ENCODE measurements around the gene TXNDC2.
"Not testable (repeated sequence)": the region's sequence is repeated elsewhere in the genome, so short reads cannot be mapped to it uniquely, and the experiment has no call there.

TXNDC2 gene

DNA sequence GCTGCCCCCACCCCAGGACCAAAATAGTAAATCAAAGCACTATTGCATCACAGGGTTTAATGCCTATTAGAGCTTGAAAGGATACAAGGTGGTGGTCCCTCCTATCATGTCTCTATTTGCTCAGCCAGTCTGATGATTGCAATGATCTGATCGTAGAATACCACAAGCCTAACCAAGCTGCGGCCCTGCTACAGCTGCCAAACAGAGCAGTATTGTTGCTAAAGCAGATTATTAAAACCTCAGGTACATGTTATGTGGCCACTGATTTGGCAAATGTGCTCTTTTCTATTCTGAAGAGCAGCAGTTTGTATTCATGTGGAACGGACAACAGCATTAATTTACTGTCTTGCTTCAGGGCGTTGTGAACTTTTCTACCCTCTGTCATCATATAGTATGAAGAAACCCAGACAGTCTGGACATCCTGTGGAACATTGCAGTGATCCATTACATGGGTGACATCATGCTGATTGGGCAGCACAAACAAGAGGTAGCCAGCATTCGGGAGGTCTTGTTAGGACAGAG, 19.7 kb downstream of the TXNDC2 start:
- H3K4me3 ChIP-seq (ENCODE audit: low read length), result no peak overlapping the region
- TF ChIP-seq, protein P1, sequence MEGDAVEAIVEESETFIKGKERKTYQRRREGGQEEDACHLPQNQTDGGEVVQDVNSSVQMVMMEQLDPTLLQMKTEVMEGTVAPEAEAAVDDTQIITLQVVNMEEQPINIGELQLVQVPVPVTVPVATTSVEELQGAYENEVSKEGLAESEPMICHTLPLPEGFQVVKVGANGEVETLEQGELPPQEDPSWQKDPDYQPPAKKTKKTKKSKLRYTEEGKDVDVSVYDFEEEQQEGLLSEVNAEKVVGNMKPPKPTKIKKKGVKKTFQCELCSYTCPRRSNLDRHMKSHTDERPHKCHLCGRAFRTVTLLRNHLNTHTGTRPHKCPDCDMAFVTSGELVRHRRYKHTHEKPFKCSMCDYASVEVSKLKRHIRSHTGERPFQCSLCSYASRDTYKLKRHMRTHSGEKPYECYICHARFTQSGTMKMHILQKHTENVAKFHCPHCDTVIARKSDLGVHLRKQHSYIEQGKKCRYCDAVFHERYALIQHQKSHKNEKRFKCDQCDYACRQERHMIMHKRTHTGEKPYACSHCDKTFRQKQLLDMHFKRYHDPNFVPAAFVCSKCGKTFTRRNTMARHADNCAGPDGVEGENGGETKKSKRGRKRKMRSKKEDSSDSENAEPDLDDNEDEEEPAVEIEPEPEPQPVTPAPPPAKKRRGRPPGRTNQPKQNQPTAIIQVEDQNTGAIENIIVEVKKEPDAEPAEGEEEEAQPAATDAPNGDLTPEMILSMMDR (conservative IDR thresholded peaks at IDR 0.05; ENCODE audit: low read depth, low read length), result no peak
- no peak for DNase-seq (ENCODE audit: low read depth)

DNA sequence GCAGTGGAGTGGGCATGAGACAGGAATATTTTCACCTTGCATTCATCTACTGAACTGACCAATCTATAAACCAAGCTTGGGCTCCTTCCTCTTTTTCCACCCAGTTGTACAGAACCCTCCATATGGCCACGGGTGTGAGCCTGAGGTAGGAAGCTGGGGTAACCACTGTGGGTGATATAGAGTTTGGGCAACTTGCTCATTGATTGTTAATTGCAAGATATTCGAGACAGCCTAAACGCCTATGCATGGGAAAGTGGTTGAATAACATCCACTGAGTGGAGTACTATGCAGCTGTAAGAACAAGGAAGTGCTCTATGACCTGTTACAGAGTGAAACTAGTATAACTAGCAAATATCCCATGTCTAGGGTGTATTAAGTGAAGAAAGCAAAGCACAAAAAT, 20.7 kb downstream of the TXNDC2 start:
- TF ChIP-seq, protein P1 (conservative IDR thresholded peaks at IDR 0.05; ENCODE audit: low read depth, low read length), result no peak
- DNase-seq (ENCODE audit: low read depth), result no peak
- no peak overlapping the region for H3K4me3 ChIP-seq (ENCODE audit: low read length)

DNA sequence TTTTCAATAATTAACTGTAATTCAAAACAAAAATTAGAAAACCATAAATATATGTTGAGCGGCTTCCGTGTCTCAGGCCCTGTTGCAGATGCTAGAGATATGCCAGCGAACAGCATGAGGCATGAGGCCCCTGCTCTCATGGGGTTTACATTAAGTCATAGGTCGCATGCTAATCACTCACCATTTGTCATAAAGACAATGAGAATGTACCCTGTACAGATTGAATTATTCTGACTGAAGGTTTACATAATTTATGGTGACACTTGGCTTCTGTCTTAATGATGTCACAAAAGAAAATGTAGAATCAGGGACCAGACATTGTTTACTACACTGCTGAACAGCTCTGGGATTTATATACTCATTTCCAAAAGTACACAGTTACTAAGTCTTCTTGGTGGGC, 22.1 kb downstream of the TXNDC2 start:
- DNase-seq (ENCODE audit: low read depth), result no peak
- TF ChIP-seq, protein P1 (conservative IDR thresholded peaks at IDR 0.05; ENCODE audit: low read depth, low read length), result no peak
- H3K4me3 ChIP-seq (ENCODE audit: low read length), result no peak overlapping the region

DNA sequence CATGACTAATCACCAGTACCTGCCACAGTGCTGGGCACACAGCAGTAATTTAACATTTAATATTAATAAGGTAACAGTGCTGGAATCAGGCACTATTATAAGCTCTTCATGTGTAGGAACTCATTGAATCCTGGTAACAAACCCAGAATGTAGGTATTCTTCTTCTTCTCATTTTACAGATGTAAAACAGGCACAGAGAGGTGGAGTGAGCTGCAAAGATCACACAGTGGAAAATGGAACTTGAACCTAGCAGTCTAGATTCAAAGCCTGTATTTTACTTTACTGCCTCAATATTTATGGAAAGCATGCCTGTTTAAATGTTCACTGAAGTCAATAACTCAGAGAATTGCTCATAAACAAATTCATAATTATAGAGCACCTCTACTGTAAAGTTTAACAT, 24.3 kb downstream of the TXNDC2 start:
- DNase-seq (ENCODE audit: low read depth), result no peak
- TF ChIP-seq, protein P1 (conservative IDR thresholded peaks at IDR 0.05; ENCODE audit: low read depth, low read length), result no peak
- no peak overlapping the region for H3K4me3 ChIP-seq (ENCODE audit: low read length)

DNA sequence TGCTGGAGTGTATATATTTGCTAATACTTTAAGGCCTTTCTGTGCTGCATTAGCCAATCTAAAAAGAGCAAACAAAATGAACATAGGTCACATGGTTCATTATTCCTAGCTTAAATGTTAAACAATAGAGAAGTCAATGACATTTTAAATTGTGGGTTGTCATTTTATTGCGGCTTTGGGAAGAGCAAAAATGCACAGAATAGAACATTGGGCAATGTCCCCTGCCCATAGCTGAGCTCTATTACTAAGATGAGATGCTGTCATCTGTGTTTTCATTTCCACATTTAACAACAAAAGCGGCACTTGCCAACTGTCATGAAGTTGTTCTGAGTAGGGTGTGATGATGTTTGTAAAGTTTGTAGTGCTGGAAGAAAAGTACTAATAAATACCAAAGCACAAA, 24.9 kb downstream of the TXNDC2 start:
- DNase-seq (ENCODE audit: low read depth), result no peak
- H3K4me3 ChIP-seq (ENCODE audit: low read length), result no peak overlapping the region
- TF ChIP-seq, protein P1 (conservative IDR thresholded peaks at IDR 0.05; ENCODE audit: low read depth, low read length), result no peak

DNA sequence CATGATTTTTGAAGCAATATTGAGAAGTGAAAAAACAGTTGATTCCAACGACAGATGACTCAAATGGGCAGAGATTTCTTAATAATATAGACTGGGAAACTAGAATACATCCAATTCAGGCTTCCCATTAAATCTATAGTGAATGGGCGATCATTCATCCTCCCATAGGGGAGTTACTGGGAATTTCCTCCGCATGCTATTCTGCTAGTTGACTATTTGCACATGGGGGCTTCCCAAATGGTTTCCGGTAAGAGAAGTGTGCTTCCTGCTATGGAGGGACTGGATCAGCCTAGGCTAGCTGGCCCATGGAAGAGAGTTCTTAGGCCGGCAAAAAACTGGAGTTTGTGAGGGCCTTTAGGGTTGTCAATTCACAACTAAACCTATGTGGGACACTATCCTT, 25.5 kb downstream of the TXNDC2 start:
- no peak overlapping the region for H3K4me3 ChIP-seq (ENCODE audit: low read length)
- DNase-seq (ENCODE audit: low read depth), result no peak
- TF ChIP-seq, protein P1 (conservative IDR thresholded peaks at IDR 0.05; ENCODE audit: low read depth, low read length), result no peak

DNA sequence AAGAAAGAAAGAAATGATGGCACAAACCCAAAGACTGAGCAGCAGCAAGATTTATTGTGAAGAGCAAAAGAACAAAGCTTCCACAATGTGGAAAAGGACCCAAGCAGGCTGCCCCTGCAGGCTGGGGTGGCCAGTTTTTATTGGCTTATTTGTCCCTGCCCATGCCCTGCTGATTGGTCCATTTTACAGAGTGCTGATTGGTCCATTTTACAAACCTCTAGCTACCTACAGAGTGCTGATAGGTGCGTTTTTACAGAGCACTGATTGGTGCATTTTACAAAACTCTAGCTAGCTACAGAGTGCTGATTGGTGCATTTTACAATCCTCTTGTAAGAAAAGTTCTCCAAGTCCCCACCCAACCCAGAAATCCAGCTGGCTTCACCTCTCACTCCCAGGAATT, 26.5 kb downstream of the TXNDC2 start:
- DNase-seq (ENCODE audit: low read depth); H3K4me3 ChIP-seq (ENCODE audit: low read length): not testable (repeated sequence)

DNA sequence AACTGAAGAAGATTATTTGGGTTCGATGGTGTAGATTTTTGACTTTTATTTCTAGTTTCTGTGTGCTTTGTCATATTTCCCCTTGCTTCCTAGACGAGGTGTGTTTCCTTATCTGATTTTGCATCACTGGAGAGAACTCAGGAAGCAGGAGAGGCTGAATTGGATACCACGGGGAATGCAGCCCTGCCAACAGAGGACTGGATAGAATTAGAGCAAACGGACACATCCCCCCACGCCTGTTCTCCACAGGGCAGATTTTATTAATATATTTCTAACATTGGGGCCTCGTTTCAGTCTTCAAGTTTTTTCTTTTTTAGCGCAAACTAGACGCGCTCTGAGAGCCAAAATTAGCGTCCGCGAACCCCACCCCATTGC, 27.4 kb downstream of the TXNDC2 start:
- peak overlapping the region; percentile 77 for H3K4me3 ChIP-seq (ENCODE audit: low read length)
- DNase-seq (ENCODE audit: low read depth), result no peak
- TF ChIP-seq, protein P1 (conservative IDR thresholded peaks at IDR 0.05; ENCODE audit: low read depth, low read length), result no peak
